Right lobe of liver (tissue), 4 donors: ENCODE results near the gene LDLRAD4.

Source experiments
- CTCF ChIP-seq, 4 donors: fragments of 200-600 bp in 3 of 4; fragments of 450-650 bp in 1 of 4; IDR thresholded peaks; one replicate each; pipeline versions ENCODE4 v1.5.1 to v1.8.0; 2016 to 2022; ENCODE audit warnings: antibody characterized with exemption in 4 of 4, mild to moderate bottlenecking in 2 of 4
- POLR2A ChIP-seq: fragments of 450-650 bp; IDR thresholded peaks from one replicate; pipeline ENCODE4 v1.6.1; 2017; ENCODE audit warnings: antibody characterized with exemption, mild to moderate bottlenecking
- donor health status: DM: no; HTN: no; CAD: no.
- donor health status: DM: no; HTN: no; CAD: no.
- donor health status: DM: no; HTN: yes; CAD: no.

GRCh38 chr18:13397504-13398163 lies 179.1 kb downstream of the LDLRAD4 start:
- no peak for TF ChIP-seq CTCF (IDR thresholded peaks at IDR 0.05)
- TF ChIP-seq POLR2A: no peak
